K562 (cell line): ENCODE measurements around the gene FAHD2A. TPM values are rescaled to one million over a fixed set of nuclear protein-coding genes. Genes with fewer than 3 reads are reported as not detected.

Source experiments
- ATAC-seq: fragments of 200-7000 bp; cut with Tn5 transposase; 3 replicates; pipeline ENCODE4 v1.9.1; 2020; ENCODE audit warnings: moderate library complexity
- BruUV-seq: library from RNA; stranded (reverse); fragments of 400-500 nt; replicated peaks from 2 replicates; lab custom pipeline; 2021; lab: Mats Ljungman, UMichigan
- CTCF ChIA-PET: fragments of 300-600 bp; formaldehyde crosslinking; extraction: SDS; loops from one replicate; lab custom pipeline; 2021; ENCODE audit warnings: low intra/inter-chr PET ratio; lab: Yijun Ruan, JAX
- POLR2A ChIA-PET: fragments of 300-600, 350-650 bp; sonication (Branson Sonifier 250); formaldehyde crosslinking; extraction: SDS; loops from one replicate; lab custom pipeline; 2021; ENCODE audit warnings: antibody characterized with exemption, inconsistent platforms; lab: Yijun Ruan, JAX
- DNase-seq, 4 experiments: peaks; one replicate each; pipeline versions ENCODE4 v3.0.0 to v3.0.0-alpha.2; 2011 to 2018; ENCODE audit warnings: low spot score in 3 of 4, mixed read lengths in 3 of 4; ENCODE audit errors: extremely low read depth in 1 of 4
- FAIRE-seq: peaks from 2 replicates; lab custom pipeline; 2011; peaks lifted over from hg19 to GRCh38; lab: Jason Lieb, UNC
- H2AFZ ChIP-seq: 2 replicates; pipeline ENCODE4 v1.6.0; 2011; ENCODE audit warnings: low read depth, low read length, control low read depth, inconsistent platforms
- H3K27ac ChIP-seq: fragments of 200-600 bp; 3 replicates; pipeline ENCODE4 v1.8.0; 2011; ENCODE audit warnings: low read depth, mild to moderate bottlenecking, control low read depth, inconsistent platforms, low read length, moderate library complexity, mixed read lengths; ENCODE audit errors: extremely low read depth
- H3K27me3 ChIP-seq, 2 experiments: fragments of 300-600 bp in 1 of 2; 2 replicates in 1 of 2; 3 replicates in 1 of 2; pipeline versions ENCODE4 v1.6.0 to v1.8.0; 2011; ENCODE audit warnings: inconsistent platforms in 2 of 2, low read length in 2 of 2, mild to moderate bottlenecking in 1 of 2, mixed read lengths in 1 of 2, moderate library complexity in 1 of 2; ENCODE audit not compliant: control insufficient read depth in 2 of 2, insufficient read depth in 2 of 2
- H3K36me3 ChIP-seq: fragments of 300-600 bp; 3 replicates; pipeline ENCODE4 v1.8.0; 2011; ENCODE audit warnings: mild to moderate bottlenecking, low read length, inconsistent platforms; ENCODE audit not compliant: control insufficient read depth, insufficient read depth
- H3K4me1 ChIP-seq, 2 experiments: fragments of 200-600 bp in 1 of 2; replicated peaks in 1 of 2; 2 replicates in 1 of 2; 3 replicates in 1 of 2; pipeline versions ENCODE4 v1.5.1 to v1.8.0; 2011; ENCODE audit warnings: inconsistent platforms in 2 of 2, low read length in 2 of 2, mild to moderate bottlenecking in 1 of 2, mixed read lengths in 1 of 2, moderate library complexity in 1 of 2; ENCODE audit not compliant: control insufficient read depth in 2 of 2, insufficient read depth in 2 of 2
- H3K4me2 ChIP-seq: 2 replicates; pipeline ENCODE4 v1.6.1; 2011; ENCODE audit warnings: low read length, control low read depth, inconsistent platforms, mixed read lengths; ENCODE audit not compliant: insufficient read depth
- H3K4me3 ChIP-seq: fragments of 200-600 bp; sonication (generic), shearing (Covaris generic); 2 replicates; pipeline ENCODE4 v1.5.1; 2016; ENCODE audit warnings: control low read depth, inconsistent platforms
- H3K79me2 ChIP-seq: fragments of 200-600 bp; 3 replicates; pipeline ENCODE4 v1.8.0; 2011; ENCODE audit warnings: low read length, inconsistent platforms; ENCODE audit not compliant: control insufficient read depth, insufficient read depth
- H3K9ac ChIP-seq, 2 experiments: 2 replicates each; pipeline versions ENCODE4 v1.6.0 to v1.6.1; 2011; ENCODE audit warnings: low read depth in 2 of 2, low read length in 2 of 2, control low read depth in 1 of 2, inconsistent platforms in 1 of 2, mild to moderate bottlenecking in 1 of 2, mixed read lengths in 1 of 2; ENCODE audit not compliant: insufficient read depth in 1 of 2
- H3K9me1 ChIP-seq: one replicate; pipeline ENCODE4 v1.6.0; 2011; ENCODE audit warnings: inconsistent platforms, mild to moderate bottlenecking, low read length, moderate library complexity; ENCODE audit not compliant: control insufficient read depth, insufficient read depth
- H3K9me3 ChIP-seq: replicated peaks from 2 replicates; pipeline ENCODE4 v1.5.1; 2011; ENCODE audit warnings: low read depth, low read length, inconsistent platforms; ENCODE audit not compliant: control insufficient read depth, insufficient read depth
- H4K20me1 ChIP-seq: replicated peaks from 2 replicates; pipeline ENCODE4 v1.6.1; 2011; ENCODE audit warnings: low read length, inconsistent platforms, mixed read lengths; ENCODE audit not compliant: control insufficient read depth, insufficient read depth
- C11orf30 ChIP-seq: fragments of 450-650 bp; IDR thresholded peaks from 2 replicates; pipeline ENCODE4 v1.6.1; 2016; ENCODE audit warnings: low read depth, mild to moderate bottlenecking
- CTBP1 ChIP-seq: fragments of 450-650 bp; IDR thresholded peaks from 2 replicates; pipeline ENCODE4 v1.6.1; 2016; ENCODE audit warnings: borderline replicate concordance
- HDAC1 ChIP-seq, 2 experiments: fragments of 450-650 bp; IDR thresholded peaks; 2 replicates each; pipeline ENCODE4 v1.6.1; 2016 to 2017; ENCODE audit warnings: inconsistent platforms in 1 of 2, mild to moderate bottlenecking in 1 of 2, moderate library complexity in 1 of 2
- MAFK ChIP-seq: IDR thresholded peaks from 2 replicates; pipeline ENCODE4 v1.6.1; 2011; ENCODE audit warnings: low read length, improper control_type of control experiment
- NBN ChIP-seq: fragments of 450-650 bp; IDR thresholded peaks from 2 replicates; pipeline ENCODE4 v1.6.1; 2016; ENCODE audit warnings: low read depth, mild to moderate bottlenecking
- SMAD4 ChIP-seq: fragments of 250-450 bp; sonication (Bioruptor Pico); conservative IDR thresholded peaks from 2 replicates; pipeline ENCODE4 v1.8.0; 2021; ENCODE audit warnings: inconsistent platforms, mild to moderate bottlenecking, moderate library complexity
- THAP7 ChIP-seq: fragments of 250-450 bp; sonication (Bioruptor Pico); IDR thresholded peaks from 2 replicates; pipeline ENCODE4 v1.5.0; 2021
- WGBS: fragments of 100-300 bp; shearing (Covaris generic); methylation state at CpG from one replicate; pipeline ENCODE4 v1.1.6; 2016; ENCODE audit warnings: low coverage, mixed read lengths; ENCODE audit not compliant: insufficient coverage; ENCODE audit errors: missing lambda C conversion rate; 5-methylcytosine and 5-hydroxymethylcytosine counted together
- in situ Hi-C: fragments of 300-500 bp; cut with MboI; formaldehyde crosslinking; loops from 4 replicates; pipeline ENCODE4 v1.15.0; 2018; ENCODE audit warnings: inconsistent platforms, mixed read lengths
- intact Hi-C: fragments of 100-400 bp; cut with micrococcal nuclease; formaldehyde crosslinking; loops from 2 replicates; pipeline ENCODE4 v1.14.2; 2022
- polyA plus RNA-seq, 8 experiments: library from polyadenylated mRNA; depleted of rRNA in 4 of 8; stranded (reverse) in 5 of 8; unstranded in 3 of 8; fragments of >200 nt; fragmentation: Nextera tagmentation in 2 of 8; fragmentation: Illumina TruSeq in 1 of 8; extraction: Ambion mirVana in 2 of 8; extraction: Trizol in 1 of 8; gene quantifications; 2 replicates each; pipeline versions ENCODE4 v1.2.1 to v1.2.3, GENCODE V29; 2011 to 2014; ENCODE audit warnings: inconsistent platforms in 1 of 8, missing spikeins in 1 of 8
- total RNA-seq, 7 experiments: library from RNA; depleted of rRNA in 6 of 7; stranded (reverse); fragments of >200 nt in 6 of 7; fragmentation: Illumina TruSeq in 2 of 7; extraction: Trizol in 2 of 7; gene quantifications; 2 replicates each; pipeline versions ENCODE4 v1.2.1 to v1.2.3, GENCODE V29; 2011 to 2021; ENCODE audit warnings: low replicate concordance in 1 of 7
- TF ChIP-seq, protein P1 (sequence below): fragments of 450-650 bp; IDR thresholded peaks from 2 replicates; pipeline ENCODE4 v1.6.1; 2016; ENCODE audit warnings: mild to moderate bottlenecking, moderate library complexity

Gene FAHD2A
- total and polyA plus RNA-seq, 9 of the 15 experiments (the other 6 are each of a cell fraction or from before 2014, with no cell fraction given): 13.8 to 41.0 (median 30.4) TPM

DNA sequence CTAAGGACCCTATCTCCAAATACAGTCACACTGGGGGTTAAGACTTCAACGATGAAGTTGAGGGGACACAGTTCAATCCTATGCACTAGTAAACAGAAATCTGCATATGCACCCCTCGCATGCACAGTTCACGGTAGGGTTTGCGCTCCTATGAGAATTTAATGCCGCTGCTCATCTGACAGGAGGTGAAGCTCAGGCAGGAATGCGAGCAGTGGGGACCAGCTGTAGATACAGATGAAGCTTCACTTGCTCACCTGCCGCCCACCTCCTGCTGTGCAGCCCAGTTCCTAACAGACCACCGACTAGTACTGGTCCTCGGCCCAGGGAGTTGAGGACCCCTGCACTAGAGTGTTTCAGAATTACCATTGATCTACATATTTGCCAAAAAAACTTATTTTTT is 40.0 kb upstream of the FAHD2A start:
- Histone ChIP-seq H3K4me1 (no peaks in the 10 kb centered on the region), H3K9me3 (no peaks in the 10 kb centered on the region), H4K20me1 (no peaks in the 10 kb centered on the region), H2AFZ (no peak overlapping the region), H3K4me2 (no peak overlapping the region), H3K9ac (no peak overlapping the region), H3K27ac (no peak overlapping the region), H3K79me2 (no peaks in the 10 kb centered on the region), H3K4me3 (no peak overlapping the region), H3K9me1 (no peaks in the 10 kb centered on the region), H3K36me3 (no peaks in the 10 kb centered on the region), H3K27me3 (peaks cover 13 to 35% of the 10 kb centered on the region in 2 experiments)
- BruUV-seq: no TSS peak
- TF ChIP-seq, protein P1, sequence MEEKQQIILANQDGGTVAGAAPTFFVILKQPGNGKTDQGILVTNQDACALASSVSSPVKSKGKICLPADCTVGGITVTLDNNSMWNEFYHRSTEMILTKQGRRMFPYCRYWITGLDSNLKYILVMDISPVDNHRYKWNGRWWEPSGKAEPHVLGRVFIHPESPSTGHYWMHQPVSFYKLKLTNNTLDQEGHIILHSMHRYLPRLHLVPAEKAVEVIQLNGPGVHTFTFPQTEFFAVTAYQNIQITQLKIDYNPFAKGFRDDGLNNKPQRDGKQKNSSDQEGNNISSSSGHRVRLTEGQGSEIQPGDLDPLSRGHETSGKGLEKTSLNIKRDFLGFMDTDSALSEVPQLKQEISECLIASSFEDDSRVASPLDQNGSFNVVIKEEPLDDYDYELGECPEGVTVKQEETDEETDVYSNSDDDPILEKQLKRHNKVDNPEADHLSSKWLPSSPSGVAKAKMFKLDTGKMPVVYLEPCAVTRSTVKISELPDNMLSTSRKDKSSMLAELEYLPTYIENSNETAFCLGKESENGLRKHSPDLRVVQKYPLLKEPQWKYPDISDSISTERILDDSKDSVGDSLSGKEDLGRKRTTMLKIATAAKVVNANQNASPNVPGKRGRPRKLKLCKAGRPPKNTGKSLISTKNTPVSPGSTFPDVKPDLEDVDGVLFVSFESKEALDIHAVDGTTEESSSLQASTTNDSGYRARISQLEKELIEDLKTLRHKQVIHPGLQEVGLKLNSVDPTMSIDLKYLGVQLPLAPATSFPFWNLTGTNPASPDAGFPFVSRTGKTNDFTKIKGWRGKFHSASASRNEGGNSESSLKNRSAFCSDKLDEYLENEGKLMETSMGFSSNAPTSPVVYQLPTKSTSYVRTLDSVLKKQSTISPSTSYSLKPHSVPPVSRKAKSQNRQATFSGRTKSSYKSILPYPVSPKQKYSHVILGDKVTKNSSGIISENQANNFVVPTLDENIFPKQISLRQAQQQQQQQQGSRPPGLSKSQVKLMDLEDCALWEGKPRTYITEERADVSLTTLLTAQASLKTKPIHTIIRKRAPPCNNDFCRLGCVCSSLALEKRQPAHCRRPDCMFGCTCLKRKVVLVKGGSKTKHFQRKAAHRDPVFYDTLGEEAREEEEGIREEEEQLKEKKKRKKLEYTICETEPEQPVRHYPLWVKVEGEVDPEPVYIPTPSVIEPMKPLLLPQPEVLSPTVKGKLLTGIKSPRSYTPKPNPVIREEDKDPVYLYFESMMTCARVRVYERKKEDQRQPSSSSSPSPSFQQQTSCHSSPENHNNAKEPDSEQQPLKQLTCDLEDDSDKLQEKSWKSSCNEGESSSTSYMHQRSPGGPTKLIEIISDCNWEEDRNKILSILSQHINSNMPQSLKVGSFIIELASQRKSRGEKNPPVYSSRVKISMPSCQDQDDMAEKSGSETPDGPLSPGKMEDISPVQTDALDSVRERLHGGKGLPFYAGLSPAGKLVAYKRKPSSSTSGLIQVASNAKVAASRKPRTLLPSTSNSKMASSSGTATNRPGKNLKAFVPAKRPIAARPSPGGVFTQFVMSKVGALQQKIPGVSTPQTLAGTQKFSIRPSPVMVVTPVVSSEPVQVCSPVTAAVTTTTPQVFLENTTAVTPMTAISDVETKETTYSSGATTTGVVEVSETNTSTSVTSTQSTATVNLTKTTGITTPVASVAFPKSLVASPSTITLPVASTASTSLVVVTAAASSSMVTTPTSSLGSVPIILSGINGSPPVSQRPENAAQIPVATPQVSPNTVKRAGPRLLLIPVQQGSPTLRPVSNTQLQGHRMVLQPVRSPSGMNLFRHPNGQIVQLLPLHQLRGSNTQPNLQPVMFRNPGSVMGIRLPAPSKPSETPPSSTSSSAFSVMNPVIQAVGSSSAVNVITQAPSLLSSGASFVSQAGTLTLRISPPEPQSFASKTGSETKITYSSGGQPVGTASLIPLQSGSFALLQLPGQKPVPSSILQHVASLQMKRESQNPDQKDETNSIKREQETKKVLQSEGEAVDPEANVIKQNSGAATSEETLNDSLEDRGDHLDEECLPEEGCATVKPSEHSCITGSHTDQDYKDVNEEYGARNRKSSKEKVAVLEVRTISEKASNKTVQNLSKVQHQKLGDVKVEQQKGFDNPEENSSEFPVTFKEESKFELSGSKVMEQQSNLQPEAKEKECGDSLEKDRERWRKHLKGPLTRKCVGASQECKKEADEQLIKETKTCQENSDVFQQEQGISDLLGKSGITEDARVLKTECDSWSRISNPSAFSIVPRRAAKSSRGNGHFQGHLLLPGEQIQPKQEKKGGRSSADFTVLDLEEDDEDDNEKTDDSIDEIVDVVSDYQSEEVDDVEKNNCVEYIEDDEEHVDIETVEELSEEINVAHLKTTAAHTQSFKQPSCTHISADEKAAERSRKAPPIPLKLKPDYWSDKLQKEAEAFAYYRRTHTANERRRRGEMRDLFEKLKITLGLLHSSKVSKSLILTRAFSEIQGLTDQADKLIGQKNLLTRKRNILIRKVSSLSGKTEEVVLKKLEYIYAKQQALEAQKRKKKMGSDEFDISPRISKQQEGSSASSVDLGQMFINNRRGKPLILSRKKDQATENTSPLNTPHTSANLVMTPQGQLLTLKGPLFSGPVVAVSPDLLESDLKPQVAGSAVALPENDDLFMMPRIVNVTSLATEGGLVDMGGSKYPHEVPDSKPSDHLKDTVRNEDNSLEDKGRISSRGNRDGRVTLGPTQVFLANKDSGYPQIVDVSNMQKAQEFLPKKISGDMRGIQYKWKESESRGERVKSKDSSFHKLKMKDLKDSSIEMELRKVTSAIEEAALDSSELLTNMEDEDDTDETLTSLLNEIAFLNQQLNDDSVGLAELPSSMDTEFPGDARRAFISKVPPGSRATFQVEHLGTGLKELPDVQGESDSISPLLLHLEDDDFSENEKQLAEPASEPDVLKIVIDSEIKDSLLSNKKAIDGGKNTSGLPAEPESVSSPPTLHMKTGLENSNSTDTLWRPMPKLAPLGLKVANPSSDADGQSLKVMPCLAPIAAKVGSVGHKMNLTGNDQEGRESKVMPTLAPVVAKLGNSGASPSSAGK: no peak
- TF ChIP-seq MAFK: no peak
- no peak for TF ChIP-seq C11orf30
- no peak for TF ChIP-seq NBN
- TF ChIP-seq THAP7 (CRISPR knock-in tag): no peak
- TF ChIP-seq CTBP1: no peak
- no peak for TF ChIP-seq HDAC1 (IDR thresholded peaks at IDR 0.05)
- no peak for TF ChIP-seq SMAD4 (CRISPR knock-in tag)
- ATAC-seq (no peak), FAIRE-seq (no peak), DNase-seq (no peak)
- CTCF ChIA-PET: no interaction called here
- intact Hi-C loops (no loop called here), in situ Hi-C loops (no loop called here)
- WGBS: 4% methylated on average over 9 of the region's 9 CpGs
- POLR2A ChIA-PET: no interaction called here
